ENCODE data around the gene CDH19.

GRCh38 chr18:66571845-66572244 lies 32.0 kb downstream of the CDH19 start:
- TF ChIP-seq, protein P1, sequence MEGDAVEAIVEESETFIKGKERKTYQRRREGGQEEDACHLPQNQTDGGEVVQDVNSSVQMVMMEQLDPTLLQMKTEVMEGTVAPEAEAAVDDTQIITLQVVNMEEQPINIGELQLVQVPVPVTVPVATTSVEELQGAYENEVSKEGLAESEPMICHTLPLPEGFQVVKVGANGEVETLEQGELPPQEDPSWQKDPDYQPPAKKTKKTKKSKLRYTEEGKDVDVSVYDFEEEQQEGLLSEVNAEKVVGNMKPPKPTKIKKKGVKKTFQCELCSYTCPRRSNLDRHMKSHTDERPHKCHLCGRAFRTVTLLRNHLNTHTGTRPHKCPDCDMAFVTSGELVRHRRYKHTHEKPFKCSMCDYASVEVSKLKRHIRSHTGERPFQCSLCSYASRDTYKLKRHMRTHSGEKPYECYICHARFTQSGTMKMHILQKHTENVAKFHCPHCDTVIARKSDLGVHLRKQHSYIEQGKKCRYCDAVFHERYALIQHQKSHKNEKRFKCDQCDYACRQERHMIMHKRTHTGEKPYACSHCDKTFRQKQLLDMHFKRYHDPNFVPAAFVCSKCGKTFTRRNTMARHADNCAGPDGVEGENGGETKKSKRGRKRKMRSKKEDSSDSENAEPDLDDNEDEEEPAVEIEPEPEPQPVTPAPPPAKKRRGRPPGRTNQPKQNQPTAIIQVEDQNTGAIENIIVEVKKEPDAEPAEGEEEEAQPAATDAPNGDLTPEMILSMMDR (IDR thresholded peaks at IDR 0.05), result no peak
- TF ChIP-seq POLR2A (IDR thresholded peaks at IDR 0.05) (no peak), EP300 (IDR thresholded peaks at IDR 0.05) (no peak)
